ENCODE measurements around the gene JMJD1C.

GRCh38 chr10:63319231-63319630, 146.5 kb downstream of the JMJD1C start:
- TF ChIP-seq CTCF (IDR thresholded peaks at IDR 0.05) (no peak), POLR2A (IDR thresholded peaks at IDR 0.05) (no peak)
